Suprapubic skin (tissue), 4 donors: ENCODE measurements around the gene CDHR3. TPM values are rescaled to one million over a fixed set of nuclear protein-coding genes. Genes with fewer than 3 reads are reported as not detected.
A peak's percentile ranks its signal among the peaks of the same experiment; 100 is the strongest.

Source experiments
- DNase-seq, 2 donors: peaks; one replicate each; pipeline ENCODE4 v3.0.0-alpha.2; 2019; ENCODE audit warnings: low spot score in 2 of 2
- H3K27ac ChIP-seq: fragments of 200-600 bp; sonication (generic); one replicate; pipeline ENCODE4 v1.5.1; 2019
- H3K27me3 ChIP-seq: fragments of 200-600 bp; sonication (generic); one replicate; pipeline ENCODE4 v1.5.1; 2019
- H3K36me3 ChIP-seq: fragments of 200-600 bp; sonication (generic); one replicate; pipeline ENCODE4 v1.5.1; 2019
- H3K4me1 ChIP-seq: fragments of 200-600 bp; sonication (generic); one replicate; pipeline ENCODE4 v1.5.1; 2019
- H3K4me3 ChIP-seq: fragments of 200-600 bp; sonication (generic); one replicate; pipeline ENCODE4 v1.5.1; 2019; ENCODE audit warnings: mild to moderate bottlenecking
- H3K9me3 ChIP-seq: fragments of 200-600 bp; sonication (generic); one replicate; pipeline ENCODE4 v1.5.1; 2019
- CTCF ChIP-seq, 2 donors: fragments of 200-600 bp in 1 of 2; fragments of 450-650 bp in 1 of 2; sonication (generic) in 1 of 2; IDR thresholded peaks; one replicate each; pipeline ENCODE4 v1.5.1; 2016 to 2019; ENCODE audit warnings: antibody characterized with exemption in 2 of 2, mild to moderate bottlenecking in 1 of 2, moderate library complexity in 1 of 2
- EP300 ChIP-seq: sonication (generic); formaldehyde crosslinking; IDR thresholded peaks from one replicate; pipeline ENCODE4 v1.6.1; 2017; ENCODE audit warnings: antibody characterized with exemption
- POLR2A ChIP-seq, 2 donors: fragments of 450-650 bp; IDR thresholded peaks; one replicate each; pipeline ENCODE4 v1.6.1; 2017; ENCODE audit warnings: antibody characterized with exemption in 2 of 2, mild to moderate bottlenecking in 2 of 2, moderate library complexity in 2 of 2
- POLR2AphosphoS5 ChIP-seq, 3 donors: sonication (generic); formaldehyde crosslinking; IDR thresholded peaks; one replicate each; pipeline ENCODE4 v1.6.1; 2017; ENCODE audit warnings: antibody characterized with exemption in 3 of 3
- WGBS: methylation state at CpG from one replicate; pipeline ENCODE4 v1.1.5; 2018; 5-methylcytosine and 5-hydroxymethylcytosine counted together
- total RNA-seq, 4 donors: library from RNA; depleted of rRNA; stranded (reverse); fragments of >200 nt; gene quantifications; one replicate each; pipeline ENCODE4 v1.1.0, GENCODE V29; 2016

CDHR3 gene
- total RNA-seq: 1 to 10 TPM; 1.3 to 6.5 (median 2.7) TPM

- Histone ChIP-seq H3K4me1 (no peaks in the 10 kb centered on the region), H3K4me3 (no peak within 1 kb of the TSS)
- no peak for DNase-seq
These were observed at the start of gene CDHR3 for GRCh38 chr7:105963038-105963667. Gene CDHR3 (plus strand): TSS chr7:105963264. CDS start chr7:105963319, 55 bp downstream.

GRCh38 chr7:105913947-105914346 lies 49.1 kb upstream of the CDHR3 start:
- no peak for DNase-seq
- Histone ChIP-seq H3K4me3 (no peak overlapping the region), H3K27me3 (no peaks in the 10 kb centered on the region), H3K36me3 (peaks cover 2% of the 10 kb centered on the region), H3K9me3 (no peaks in the 10 kb centered on the region), H3K4me1 (no peaks in the 10 kb centered on the region), H3K27ac (no peak overlapping the region)
- TF ChIP-seq CTCF (IDR thresholded peaks at IDR 0.05): no peak
- TF ChIP-seq POLR2AphosphoS5 (IDR thresholded peaks at IDR 0.05): no peak
- no peak for TF ChIP-seq POLR2A (IDR thresholded peaks at IDR 0.05)
- no peak for TF ChIP-seq EP300
- 74% methylated on average over 3 of the region's 3 CpGs for WGBS

More at GRCh38 chr7:105963038-105963667, at the start of gene CDHR3:
- Histone ChIP-seq H3K9me3 (no peaks in the 10 kb centered on the region), H3K27ac (no peak within 1 kb of the TSS), H3K27me3 (no peaks in the 10 kb centered on the region), H3K36me3 (no peaks in the 10 kb centered on the region)
- WGBS: 83% methylated on average over 4 of the region's 4 CpGs
- no peak for TF ChIP-seq POLR2A (IDR thresholded peaks at IDR 0.05)
- TF ChIP-seq CTCF (IDR thresholded peaks at IDR 0.05): no peak
- TF ChIP-seq EP300: peak; percentile 29
- no peak for TF ChIP-seq POLR2AphosphoS5 (IDR thresholded peaks at IDR 0.05)

GRCh38 chr7:105916603-105917002 lies 46.5 kb upstream of the CDHR3 start:
- no peak overlapping the region for H3K27ac ChIP-seq
- no peak for DNase-seq
- no peaks in the 10 kb centered on the region for H3K9me3 ChIP-seq
- TF ChIP-seq EP300: no peak
- no peak for TF ChIP-seq POLR2A (IDR thresholded peaks at IDR 0.05)
- TF ChIP-seq POLR2AphosphoS5 (IDR thresholded peaks at IDR 0.05): no peak
- no peak for TF ChIP-seq CTCF (IDR thresholded peaks at IDR 0.05)
- H3K36me3 ChIP-seq: peaks cover 2% of the 10 kb centered on the region
- H3K4me1 ChIP-seq: no peaks in the 10 kb centered on the region
- no peak overlapping the region for H3K4me3 ChIP-seq
- no peaks in the 10 kb centered on the region for H3K27me3 ChIP-seq
- 100% methylated on average over 1 of the region's 1 CpG for WGBS

GRCh38 chr7:105917659-105918058 lies 45.4 kb upstream of the CDHR3 start:
- no peaks in the 10 kb centered on the region for H3K4me1 ChIP-seq
- TF ChIP-seq POLR2AphosphoS5 (IDR thresholded peaks at IDR 0.05) (no peak), POLR2A (IDR thresholded peaks at IDR 0.05) (no peak), EP300 (no peak), CTCF (IDR thresholded peaks at IDR 0.05) (no peak)
- no peaks in the 10 kb centered on the region for H3K9me3 ChIP-seq
- DNase-seq: no peak
- H3K4me3 ChIP-seq: no peak overlapping the region
- 97% methylated on average over 2 of the region's 2 CpGs for whole genome bisulfite sequencing
- H3K27me3 ChIP-seq: no peaks in the 10 kb centered on the region
- H3K27ac ChIP-seq: no peak overlapping the region
- H3K36me3 ChIP-seq: peaks cover 2% of the 10 kb centered on the region

GRCh38 chr7:105920766-105921165 lies 42.3 kb upstream of the CDHR3 start:
- peaks cover 6% of the 10 kb centered on the region for H3K9me3 ChIP-seq
- no peak for DNase-seq
- no peaks in the 10 kb centered on the region for H3K36me3 ChIP-seq
- H3K4me1 ChIP-seq: no peaks in the 10 kb centered on the region
- 92% methylated on average over 4 of the region's 4 CpGs for WGBS
- TF ChIP-seq POLR2A (IDR thresholded peaks at IDR 0.05) (no peak), CTCF (IDR thresholded peaks at IDR 0.05) (no peak), POLR2AphosphoS5 (IDR thresholded peaks at IDR 0.05) (no peak), EP300 (no peak)
- H3K27me3 ChIP-seq: no peaks in the 10 kb centered on the region
- no peak overlapping the region for H3K27ac ChIP-seq
- no peak overlapping the region for H3K4me3 ChIP-seq
